K562 (cell line): ENCODE measurements around the gene RIMS3.

ENCODE experiments used
- CEBPG ChIP-seq, 3 experiments: fragments of 200-800 bp in 1 of 3; sonication (Bioruptor generic) in 1 of 3; sonication (generic) in 1 of 3; formaldehyde crosslinking in 1 of 3; IDR thresholded peaks in 2 of 3; conservative IDR thresholded peaks in 1 of 3; 2 replicates each; pipeline versions ENCODE4 v1.6.1 to v1.8.0; 2016 to 2022; ENCODE audit warnings: missing compliant biosample characterization in 2 of 3, missing genetic modification characterization in 2 of 3, mild to moderate bottlenecking in 1 of 3, missing genetic modification reagents in 1 of 3
- CTCF ChIP-seq, 3 experiments: IDR thresholded peaks in 2 of 3; conservative IDR thresholded peaks in 1 of 3; 2 replicates each; pipeline ENCODE4 v1.5.1; 2011 to 2012; ENCODE audit warnings: low read length in 3 of 3, mild to moderate bottlenecking in 3 of 3, control low read depth in 2 of 3, improper control_type of control experiment in 1 of 3, inconsistent platforms in 1 of 3, low read depth in 1 of 3, mixed read lengths in 1 of 3, moderate library complexity in 1 of 3; ENCODE audit not compliant: insufficient read depth in 2 of 3
- E4F1 ChIP-seq: fragments of 250-450 bp; sonication (Bioruptor Pico); IDR thresholded peaks from 2 replicates; pipeline ENCODE4 v1.5.0; 2021; ENCODE audit warnings: mild to moderate bottlenecking, borderline replicate concordance
- MCM7 ChIP-seq, 2 experiments: fragments of 450-650 bp; IDR thresholded peaks; 2 replicates each; pipeline ENCODE4 v1.6.1; 2016 to 2018
- POLR2A ChIP-seq: fragments of 450-650 bp; conservative IDR thresholded peaks from 2 replicates; pipeline ENCODE4 v1.6.1; 2016
- POU5F1 ChIP-seq: fragments of 150-350 bp; IDR thresholded peaks from 2 replicates; pipeline ENCODE4 v1.6.1; 2014; ENCODE audit warnings: borderline replicate concordance, low read length, low read depth, mild to moderate bottlenecking; ENCODE audit not compliant: partially characterized antibody
- ZBTB33 ChIP-seq: sonication (generic); formaldehyde crosslinking; IDR thresholded peaks from 2 replicates; pipeline ENCODE4 v1.8.1; 2023; ENCODE audit warnings: mild to moderate bottlenecking, missing genetic modification reagents
- ZBTB49 ChIP-seq: sonication (generic); formaldehyde crosslinking; IDR thresholded peaks from 2 replicates; pipeline ENCODE4 v1.8.0; 2022; ENCODE audit warnings: missing genetic modification reagents, mild to moderate bottlenecking, borderline replicate concordance

GRCh38 chr1:40661678-40662077, 3.8 kb downstream of the RIMS3 start:
- no peak for TF ChIP-seq CTCF (IDR thresholded peaks at IDR 0.05 in 2 of 3, conservative IDR thresholded peaks at IDR 0.05 in 1 of 3; ENCODE audit: insufficient read depth in 2 of 3, low read depth in 1 of 3, low read length in 3 of 3)
- no peak for TF ChIP-seq POLR2A
- TF ChIP-seq CEBPG (CRISPR knock-in tag; IDR thresholded peaks at IDR 0.05) = no peak
- TF ChIP-seq CEBPG (tag; conservative IDR thresholded peaks at IDR 0.05 in 1 of 2, IDR thresholded peaks at IDR 0.05 in 1 of 2) = no peak
- TF ChIP-seq ZBTB33 (CRISPR knock-in tag) = no peak
- TF ChIP-seq POU5F1 = no peak
- TF ChIP-seq E4F1 (CRISPR knock-in tag) = no peak
- TF ChIP-seq ZBTB49 (CRISPR knock-in tag) = no peak
- no peak for TF ChIP-seq MCM7 (IDR thresholded peaks at IDR 0.05)
